NCI-H1436 treated with DMSO at 0.1 percent for 48 hours (cell line): ENCODE data around the gene TMIGD2.
"Not testable (repeated sequence)": the region's sequence is repeated elsewhere in the genome, so short reads cannot be mapped to it uniquely, and the experiment has no call there.

Experiments used
- DNase-seq: peaks from one replicate; lab custom pipeline; 2025; lab: John Stamatoyannopoulos, UW

Gene TMIGD2, protein sequence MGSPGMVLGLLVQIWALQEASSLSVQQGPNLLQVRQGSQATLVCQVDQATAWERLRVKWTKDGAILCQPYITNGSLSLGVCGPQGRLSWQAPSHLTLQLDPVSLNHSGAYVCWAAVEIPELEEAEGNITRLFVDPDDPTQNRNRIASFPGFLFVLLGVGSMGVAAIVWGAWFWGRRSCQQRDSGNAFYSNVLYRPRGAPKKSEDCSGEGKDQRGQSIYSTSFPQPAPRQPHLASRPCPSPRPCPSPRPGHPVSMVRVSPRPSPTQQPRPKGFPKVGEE

DNA sequence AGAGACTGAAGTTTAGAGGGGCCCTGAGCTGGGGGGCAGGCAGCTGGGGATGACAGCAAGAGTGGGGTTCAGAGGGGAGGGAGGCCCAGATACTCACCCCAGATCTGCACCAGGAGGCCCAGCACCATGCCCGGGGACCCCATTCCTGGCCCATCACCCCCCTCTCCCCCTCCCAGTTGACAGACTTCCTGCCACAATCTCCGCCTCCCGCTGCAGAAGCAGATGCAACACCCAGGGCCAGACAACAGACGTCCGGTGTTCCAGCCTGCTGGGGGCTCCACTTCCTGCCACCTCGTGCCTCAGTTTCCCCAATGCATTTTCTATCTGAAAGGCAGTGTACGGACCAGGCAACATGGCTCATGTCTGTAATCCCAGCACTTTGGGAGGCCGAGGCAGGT lies at the start of gene TMIGD2:
Gene TMIGD2, minus strand, starts transcription at position 147 of the 398 bp plus-strand sequence. Its CDS starts 4 bp downstream, at position 143.
- DNase-seq = no peak

DNA sequence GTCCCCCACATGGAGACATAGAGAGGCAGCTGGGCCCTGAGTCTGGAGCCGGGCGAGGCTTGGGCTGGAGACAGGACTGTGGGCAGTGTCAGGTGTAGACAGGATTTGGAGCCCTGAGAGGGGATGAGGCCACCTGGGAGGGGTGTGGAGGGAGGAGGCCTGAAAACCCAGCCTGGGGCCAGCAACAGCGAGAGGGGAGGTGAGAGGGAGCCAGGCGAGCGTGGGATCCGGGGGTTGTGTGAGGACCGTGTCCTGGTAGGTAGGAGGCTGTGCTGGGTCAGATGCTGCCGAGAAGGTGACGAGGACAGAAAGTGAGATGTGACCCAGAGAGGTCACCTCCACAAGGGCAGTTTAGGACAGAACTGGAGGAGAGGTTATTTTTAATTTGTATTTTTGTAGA lies 48.5 kb upstream of the TMIGD2 start:
- DNase-seq = no peak

DNA sequence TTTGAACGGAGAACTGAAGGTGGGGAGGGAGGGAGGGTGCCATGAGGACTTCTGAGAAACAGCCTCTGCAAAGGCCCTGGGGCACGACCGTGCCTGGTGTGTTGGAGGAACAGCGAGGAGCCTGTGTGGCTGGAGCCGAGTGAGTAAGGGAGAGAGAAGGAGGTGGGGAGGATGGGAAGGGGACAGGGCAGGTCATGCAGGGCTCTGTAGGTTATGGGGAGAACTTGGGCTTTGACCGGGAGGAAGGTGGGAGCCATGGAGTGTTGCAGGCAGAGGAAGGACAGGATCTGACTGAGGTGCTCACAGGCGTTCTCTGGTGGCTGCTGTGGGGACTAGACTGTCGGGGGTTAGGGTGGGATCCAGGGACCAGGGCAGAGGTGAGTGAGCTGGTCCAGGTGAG lies 47.9 kb upstream of the TMIGD2 start:
- DNase-seq = no peak

DNA sequence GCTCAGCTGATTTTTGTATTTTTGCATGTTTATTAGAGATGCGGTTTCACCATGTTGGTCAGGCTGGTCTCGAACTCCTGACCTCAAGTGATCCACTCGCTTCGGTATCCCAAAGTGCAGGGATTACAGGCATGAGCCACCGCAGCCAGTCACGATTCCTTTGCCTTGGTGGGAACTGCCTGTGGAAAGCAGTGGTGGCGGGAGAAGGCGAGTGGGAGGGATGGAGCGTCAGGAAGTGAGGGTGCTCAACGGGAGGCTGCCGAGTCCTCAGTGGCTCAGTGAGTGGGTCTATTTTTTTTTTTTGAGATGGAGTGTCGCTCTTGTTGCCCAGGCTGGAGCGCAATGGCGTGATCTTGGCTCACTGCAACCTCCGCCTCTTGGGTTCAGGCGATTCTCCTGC lies 47.0 kb upstream of the TMIGD2 start:
- not testable (repeated sequence) for DNase-seq

DNA sequence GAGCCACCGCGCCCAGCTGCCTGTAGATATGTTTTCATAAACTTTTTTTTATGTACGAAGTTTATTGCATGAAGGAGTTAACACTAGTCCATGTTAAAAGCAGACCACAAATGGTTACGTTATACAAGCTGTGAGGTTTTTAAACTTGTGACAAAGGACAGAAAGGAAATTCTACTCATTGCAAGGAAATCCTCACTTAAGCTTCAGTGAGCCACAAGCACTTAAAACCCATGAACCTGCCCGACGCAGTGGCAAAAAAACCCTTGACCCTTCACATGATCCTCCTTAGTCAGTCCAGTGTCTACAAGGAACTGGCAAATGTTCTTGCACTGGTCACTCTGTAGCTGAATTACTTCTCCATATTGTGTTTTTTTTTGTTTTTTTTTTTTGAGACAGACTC lies 45.3 kb upstream of the TMIGD2 start:
- DNase-seq = no peak

DNA sequence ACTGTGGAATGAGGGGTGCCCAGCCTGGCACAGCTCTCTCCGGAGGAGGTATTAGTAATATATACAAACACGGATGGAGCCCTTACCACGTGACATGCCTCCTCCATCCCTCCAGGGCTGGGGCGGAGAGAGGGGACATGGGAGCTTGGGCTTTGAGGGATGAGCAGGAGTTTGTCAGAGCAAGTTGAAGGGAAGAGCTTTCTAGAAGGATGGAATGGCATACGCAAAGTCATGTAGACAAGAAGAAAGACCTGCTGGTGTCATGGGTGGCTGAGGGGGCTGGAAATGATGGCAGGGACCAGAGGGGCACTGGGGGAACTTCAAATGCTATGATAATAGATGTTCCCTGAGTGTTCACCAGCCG lies 43.8 kb upstream of the TMIGD2 start:
- DNase-seq = no peak

DNA sequence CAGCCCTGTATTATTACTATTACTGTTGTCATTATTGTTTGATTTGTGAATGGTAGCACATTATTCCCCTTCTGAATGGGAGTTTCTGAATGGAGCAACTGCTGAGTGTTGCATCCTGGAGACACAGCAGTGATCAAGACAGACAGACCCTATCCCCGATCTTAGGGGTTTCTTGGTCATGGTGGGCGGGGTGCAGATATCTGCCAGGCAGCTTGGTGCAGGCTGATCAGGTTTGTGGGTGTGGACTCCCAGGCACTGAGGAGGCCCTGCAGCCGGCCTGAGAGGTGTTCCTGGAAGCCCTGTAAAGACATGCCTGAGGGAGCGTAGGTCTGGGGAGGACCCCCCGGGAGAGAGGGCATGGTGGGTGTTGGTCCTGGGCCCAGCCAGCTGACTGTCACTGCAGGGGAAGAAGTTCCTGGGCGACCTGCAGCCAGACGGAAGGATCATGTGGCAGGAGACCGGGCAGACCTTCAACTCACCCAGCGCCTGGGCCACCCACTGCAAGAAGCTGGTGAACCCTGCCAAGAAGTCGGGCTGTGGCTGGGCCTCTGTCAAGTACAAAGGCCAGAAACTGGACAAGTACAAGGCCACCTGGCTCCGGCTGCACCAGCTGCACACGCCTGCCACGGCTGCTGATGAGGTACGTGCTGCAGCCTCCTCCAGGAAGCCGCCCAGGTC lies 43.3 kb upstream of the TMIGD2 start:
- no peak for DNase-seq

DNA sequence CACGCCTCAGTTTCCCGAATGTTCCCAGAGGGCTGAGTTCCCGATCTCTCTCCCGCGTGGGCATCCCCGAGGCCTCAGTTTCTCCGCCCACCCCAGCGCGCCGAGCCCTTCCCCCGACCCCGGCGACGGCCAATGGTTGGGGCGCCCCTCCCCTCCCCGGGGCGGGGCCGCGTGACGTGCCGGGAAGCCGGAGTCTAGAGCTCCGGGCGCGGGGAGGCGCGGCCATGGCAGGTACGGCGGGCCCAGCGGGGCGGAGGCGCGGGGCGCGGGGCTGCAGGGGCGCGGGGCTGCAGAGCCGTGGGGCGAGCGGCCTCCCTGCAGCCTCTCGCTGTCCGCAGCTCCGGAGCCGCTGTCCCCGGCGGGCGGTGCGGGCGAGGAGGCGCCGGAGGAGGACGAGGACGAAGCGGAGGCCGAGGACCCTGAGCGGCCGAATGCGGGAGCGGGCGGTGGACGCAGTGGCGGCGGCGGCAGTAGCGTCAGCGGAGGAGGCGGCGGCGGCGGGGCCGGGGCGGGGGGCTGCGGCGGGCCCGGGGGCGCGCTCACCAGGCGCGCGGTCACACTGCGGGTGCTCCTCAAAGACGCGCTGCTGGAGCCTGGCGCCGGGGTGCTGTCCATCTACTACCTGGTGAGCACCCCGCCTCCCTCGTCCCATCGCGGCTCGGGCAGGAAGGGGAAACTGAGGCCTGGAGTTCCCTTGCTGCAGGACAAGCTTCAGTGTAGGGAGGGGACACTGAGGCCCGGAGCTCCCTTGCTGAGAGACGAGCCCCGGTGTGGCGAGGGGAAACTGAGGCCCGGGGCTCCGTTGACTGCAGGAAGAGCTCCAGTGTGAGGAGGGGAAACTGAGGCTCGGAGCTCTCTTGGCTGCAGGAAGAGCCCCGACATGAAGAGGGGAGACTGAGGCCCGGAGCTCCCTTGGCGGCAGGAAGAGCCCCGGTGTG lies 41.5 kb upstream of the TMIGD2 start, which contains the start of gene MPND:
Gene MPND, plus strand, starts transcription at position 193 of the 938 bp plus-strand sequence. Its CDS starts 32 bp downstream, at position 225.
- peak; percentile 12 for DNase-seq

DNA sequence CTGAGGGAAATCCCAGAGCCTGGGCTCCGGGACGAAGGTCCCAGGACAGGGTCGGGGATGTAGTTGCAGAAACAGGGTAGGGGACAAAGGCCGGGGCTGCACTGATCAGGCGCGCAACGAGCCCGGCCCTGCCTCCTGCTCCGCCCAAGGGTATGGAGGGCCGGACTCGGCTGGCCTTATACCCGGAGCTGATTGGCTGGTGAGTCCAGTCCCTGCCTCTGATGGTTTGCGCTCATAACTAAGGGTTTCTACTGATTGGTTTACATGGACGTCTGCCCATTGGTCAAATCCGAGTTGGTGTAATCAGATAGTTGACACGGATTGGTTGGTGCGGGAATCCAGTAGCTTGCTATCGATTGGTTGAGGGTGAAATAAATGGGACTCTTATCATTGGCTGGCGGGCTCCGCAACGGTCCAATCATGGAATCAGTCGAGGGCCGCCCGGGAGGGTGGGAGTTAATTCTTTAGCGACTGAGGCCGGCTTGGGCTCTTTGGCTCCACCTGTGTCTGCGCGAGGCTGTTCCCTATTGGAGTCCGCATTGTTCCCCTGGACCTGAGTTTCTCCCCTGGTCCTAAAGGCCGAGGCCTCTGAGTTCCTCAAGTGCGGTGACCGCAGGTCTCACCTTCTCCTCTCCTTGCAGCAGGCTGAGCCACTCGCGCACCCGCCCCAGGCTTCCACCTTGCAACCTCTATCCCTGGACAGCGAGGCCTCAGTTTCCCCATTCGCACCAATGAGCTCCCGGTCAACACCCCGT lies 40.6 kb upstream of the TMIGD2 start:
- DNase-seq = peak; percentile 100

DNA sequence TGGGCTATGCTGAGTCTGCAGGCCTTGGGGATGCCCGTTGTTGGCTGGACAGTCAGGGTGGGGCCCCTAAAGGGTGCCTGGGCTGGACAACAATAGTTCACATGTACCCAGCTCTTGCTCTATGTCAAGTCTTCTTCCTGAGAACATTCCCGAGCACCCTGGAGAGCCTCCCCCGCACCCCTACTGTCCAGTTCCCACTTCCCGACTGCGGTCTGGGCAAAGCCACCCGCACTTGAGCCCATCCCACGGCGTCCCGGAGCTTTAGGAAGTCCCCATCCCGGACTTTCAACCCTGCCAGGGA lies 40.1 kb upstream of the TMIGD2 start:
- DNase-seq = no peak

DNA sequence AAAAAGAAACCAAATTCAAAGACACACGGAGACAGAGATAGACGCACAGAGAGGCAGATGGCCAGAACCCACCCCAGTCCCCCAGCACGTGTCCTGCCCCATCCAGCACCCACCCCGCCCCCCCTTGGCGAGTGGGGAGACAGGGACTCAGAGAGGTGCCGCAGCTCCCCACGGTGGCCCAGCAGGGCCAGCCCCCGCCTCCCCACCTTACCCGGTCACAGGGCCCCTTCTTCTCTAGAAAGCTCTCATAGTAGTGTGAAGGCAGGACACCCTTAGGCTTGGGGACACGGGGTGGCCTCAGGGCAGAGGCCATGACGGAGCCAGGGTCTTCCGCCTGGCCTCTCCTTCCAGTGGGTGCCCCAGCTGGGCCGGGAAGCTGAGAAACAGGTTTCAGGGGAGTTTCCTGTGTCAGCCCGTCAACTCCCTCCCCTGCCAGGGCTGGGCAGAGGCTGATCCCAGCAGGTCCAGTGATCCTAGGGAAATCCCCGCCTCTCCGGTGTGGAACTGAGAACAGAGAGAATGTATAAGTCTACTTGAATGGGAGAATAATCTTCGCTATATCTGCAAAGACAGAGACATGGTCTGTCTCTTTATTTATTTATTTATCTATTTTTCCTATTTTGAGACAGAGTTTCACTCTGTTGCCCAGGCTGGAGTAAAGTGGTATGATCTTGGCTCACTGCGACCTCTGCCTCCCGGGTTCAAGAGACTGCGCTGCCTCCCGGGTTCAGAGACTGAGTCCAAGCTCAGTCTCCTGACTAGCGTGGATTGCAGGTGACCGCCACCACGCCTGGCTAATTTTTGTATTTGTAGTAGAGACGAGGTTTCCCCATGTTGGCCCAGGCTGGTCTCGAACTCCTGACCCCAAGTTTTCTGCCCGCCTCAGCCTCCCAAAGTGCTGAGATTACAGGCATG lies 36.5 kb upstream of the TMIGD2 start, which contains the start of gene STAP2:
Gene STAP2, minus strand, starts transcription at position 387 of the 915 bp plus-strand sequence. Its CDS starts 74 bp downstream, at position 313.
- DNase-seq = no peak

DNA sequence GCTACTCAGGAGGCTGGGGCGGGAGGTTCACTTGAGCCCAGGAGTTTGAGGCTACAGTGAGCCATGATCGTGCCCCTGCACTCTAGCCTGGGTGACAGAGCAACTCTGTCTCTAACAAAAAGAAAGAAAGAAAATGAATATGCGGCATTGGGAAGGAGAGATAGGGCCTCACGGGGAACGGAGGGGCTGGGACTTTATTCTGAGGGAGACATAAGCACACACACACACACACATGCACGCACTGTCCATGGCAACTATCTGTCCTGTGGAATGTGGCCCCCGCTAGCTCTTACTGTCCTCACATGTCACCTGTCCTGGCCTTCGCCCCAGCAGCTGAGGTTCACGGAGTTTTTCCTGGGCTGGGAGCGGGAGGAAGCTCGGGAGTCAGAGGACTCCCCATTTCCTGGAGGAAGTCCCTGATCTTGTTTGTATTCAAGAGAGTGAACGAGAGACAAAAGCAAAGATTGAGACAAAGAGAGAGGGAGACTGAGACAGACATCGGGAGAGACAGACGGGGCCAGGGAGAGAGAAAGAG lies 35.8 kb upstream of the TMIGD2 start:
- no peak for DNase-seq

DNA sequence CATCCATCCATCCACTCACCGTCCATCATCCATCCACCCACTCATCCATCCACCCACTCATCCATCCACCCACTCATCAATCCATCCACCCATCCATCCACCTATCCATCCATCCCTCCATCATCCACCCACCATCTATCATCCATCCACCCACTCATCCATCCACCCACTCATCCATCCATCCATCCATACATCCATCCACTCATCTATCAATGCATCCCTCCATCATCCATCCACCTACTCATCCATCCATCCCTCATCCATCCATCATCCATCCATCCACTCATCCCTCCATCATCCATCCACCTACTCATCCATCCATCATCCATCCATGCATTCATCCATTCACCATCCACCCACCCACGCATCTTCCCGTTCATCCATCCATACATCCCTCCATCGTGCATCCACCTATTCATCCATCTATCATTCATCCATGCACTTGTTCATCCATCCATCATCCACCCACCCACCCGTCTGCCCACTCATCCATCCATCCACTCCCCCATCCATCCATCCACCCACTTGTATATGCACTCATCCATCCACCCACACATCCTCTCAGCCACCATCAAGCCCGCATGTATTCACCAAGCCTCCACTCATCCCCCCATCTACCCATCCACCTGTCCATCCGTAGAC lies 32.9 kb upstream of the TMIGD2 start:
- DNase-seq = no peak

DNA sequence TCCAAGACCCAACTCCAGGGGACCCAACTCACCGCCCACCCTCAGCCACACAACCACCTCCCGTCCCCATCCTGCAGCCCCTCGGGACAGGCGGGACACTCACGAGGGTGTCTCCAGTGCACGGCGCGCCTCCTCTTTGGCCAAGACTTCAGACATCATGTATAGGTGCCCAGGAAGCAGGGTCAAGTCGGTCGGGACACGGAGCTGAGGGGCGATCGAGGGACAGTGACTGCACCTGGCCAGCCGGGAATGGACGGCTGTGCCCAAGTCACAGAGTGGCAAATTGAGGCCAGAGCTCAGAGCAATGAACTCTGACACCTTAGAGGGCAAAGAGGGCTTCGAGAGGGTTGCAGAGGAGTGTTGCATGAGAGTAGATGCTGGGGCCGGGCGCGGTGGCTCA lies 27.7 kb upstream of the TMIGD2 start:
- DNase-seq = no peak

DNA sequence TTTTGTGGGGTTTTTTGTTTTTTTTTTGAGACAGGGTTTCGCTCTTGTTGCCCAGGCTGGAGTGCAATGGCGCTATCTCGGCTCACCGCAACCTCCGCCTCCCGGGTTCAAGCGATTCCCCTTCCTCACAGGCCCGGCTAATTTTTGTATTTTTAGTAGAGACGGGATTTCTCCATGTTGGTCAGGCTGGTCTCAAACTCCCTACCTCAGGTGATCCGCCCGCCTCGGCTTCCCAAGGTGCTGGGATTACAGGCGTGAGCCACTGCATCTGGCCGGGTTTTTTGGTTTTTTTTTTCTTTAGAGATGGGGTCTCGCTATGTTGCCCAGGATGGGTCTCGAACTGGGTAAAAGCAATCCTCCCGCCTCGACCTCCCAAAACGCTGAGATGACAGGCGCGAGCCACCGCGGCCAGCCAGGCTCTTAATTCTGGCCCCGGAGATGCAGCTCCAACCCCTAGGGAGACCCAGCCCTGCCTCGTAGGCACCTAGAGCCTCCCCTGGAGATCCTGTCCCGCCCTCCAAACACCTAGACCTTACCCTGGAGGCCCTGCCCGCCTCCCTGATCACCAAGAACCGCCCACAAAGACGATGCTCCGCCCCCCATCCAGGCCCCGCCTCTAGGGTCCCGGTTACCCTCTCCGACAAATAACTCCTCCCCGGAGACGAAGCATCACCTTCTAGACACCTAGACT lies 26.9 kb upstream of the TMIGD2 start:
- not testable (repeated sequence) for DNase-seq

DNA sequence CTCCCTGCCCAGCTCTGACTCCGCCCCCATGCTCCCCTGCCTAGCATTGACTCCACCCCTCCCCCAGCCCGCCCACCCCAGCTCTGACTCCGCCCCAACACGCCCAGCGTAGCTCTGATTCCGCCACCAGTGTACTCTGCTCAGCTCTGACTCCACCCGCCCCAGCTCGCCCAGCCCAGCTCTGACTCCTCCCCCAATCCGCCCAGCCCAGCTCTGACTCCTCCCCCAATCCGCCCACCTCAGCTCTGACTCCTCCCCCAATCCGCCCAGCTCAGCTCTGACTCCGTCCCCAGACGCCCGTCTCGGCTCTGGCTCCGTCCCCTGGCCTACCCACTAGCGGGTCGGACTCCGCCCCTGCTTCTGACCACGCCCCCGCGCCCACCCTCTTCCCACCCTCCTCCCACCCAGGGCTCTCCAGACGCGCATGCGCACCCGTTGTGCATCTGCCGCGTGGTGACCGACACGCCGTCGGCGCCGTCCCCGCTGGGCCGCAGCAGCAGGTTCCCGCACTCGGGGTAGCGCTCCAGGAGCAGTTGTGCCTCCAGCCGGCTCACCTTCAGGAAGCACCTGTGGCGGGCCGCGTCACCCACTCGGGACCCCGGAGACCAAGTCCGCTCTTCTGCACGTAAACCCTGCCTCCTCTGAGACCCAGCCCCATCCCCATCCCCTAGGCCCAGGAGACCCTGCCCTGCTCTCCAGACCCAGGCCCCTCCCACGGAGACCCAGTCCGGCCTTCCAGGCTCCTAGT lies 26.2 kb upstream of the TMIGD2 start:
- DNase-seq = peak; percentile 59

DNA sequence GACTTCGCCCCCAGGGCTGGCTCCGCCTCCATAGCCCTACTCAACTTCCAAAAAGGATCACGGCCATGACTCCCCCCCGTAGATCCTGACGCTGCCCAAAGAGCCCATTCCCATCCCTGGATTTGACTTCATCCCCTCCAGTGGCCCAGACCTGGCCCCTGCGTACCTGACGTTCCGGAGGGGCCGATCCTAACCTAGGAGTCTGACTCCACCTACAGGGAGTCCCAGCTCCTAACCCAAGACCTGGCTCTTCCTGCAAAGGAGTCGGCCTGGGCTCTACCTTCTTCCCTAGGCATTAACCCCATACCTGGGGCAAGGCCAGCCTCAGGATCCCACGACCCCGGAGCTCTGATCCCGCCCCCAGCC lies 25.7 kb upstream of the TMIGD2 start:
- no peak for DNase-seq

DNA sequence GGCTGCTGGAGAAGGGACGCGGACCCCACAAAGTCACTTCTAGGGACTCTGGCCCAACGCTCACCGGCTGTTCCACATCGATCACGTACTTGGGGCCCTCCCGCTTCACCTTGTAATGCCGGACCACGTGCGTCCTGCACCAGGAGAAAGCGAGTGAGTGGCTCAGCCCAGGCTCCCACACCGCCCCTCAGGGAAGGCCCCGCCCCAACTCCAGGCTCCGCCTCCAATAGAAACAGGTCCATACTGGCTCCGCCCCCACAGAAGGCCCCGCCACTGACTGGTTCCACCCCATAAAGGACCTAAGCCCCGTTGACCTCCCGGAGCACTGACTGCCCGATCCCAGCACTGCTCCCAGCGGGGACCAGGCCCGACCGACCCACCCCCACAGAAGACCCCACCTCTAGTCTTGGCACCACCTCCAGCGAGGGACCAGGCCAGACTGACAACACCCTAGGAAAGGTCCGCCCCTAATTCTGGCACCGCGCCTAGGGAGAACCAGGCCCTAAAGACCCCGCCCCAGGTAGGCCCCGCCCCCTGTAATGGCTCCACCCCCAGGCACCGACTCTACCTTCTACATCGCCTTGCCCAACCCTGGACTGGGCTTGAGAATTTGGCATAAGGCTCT lies 25.2 kb upstream of the TMIGD2 start:
- DNase-seq = no peak
